HG03432 (cell line): ENCODE data around the gene POLQ.
"Not testable (repeated sequence)": the region's sequence is repeated elsewhere in the genome, so short reads cannot be mapped to it uniquely, and the experiment has no call there.

Source experiments
- ATAC-seq: cut with Tn5 transposase; IDR thresholded peaks from one replicate; pipeline ENCODE4 v1.9.1; 2021; ENCODE audit warnings: mild to moderate bottlenecking, moderate library complexity; ENCODE audit not compliant: unreplicated experiment

POLQ gene

GRCh38 chr3:121514496-121514895 lies 31.3 kb downstream of the POLQ start:
- no peak for ATAC-seq

GRCh38 chr3:121508389-121508788 lies 37.4 kb downstream of the POLQ start:
- ATAC-seq, result no peak

- no peak for ATAC-seq
These were observed 40.5 kb downstream of the POLQ start for GRCh38 chr3:121505256-121505655.

- no peak for ATAC-seq
These were observed 41.2 kb downstream of the POLQ start for GRCh38 chr3:121504618-121505017.

- ATAC-seq, result no peak
These were observed 49.0 kb downstream of the POLQ start for GRCh38 chr3:121496786-121497185.

- ATAC-seq, result no peak
These were observed 52.4 kb downstream of the POLQ start for GRCh38 chr3:121493431-121493830.

GRCh38 chr3:121491683-121492320 lies 54.0 kb downstream of the POLQ start:
- no peak for ATAC-seq

DNA sequence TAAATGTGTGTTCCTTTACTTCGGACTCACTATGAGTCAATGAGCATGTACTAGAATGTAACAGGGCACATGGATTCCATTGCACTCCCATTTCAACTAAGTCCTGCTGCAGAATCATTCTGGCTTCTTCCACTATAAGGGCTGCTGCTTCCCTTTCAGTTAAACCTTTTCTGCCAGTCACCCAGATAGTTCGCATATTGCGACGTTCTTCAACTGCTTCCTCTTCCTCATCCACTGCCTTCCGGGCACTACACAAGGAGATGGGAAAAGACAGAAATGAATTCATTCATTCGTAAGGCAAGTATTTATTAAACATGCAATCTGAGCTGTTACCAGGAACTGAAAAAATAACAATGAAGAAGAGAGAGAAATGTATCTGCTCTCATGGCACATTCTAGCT lies 55.6 kb downstream of the POLQ start:
- ATAC-seq, result no peak

DNA sequence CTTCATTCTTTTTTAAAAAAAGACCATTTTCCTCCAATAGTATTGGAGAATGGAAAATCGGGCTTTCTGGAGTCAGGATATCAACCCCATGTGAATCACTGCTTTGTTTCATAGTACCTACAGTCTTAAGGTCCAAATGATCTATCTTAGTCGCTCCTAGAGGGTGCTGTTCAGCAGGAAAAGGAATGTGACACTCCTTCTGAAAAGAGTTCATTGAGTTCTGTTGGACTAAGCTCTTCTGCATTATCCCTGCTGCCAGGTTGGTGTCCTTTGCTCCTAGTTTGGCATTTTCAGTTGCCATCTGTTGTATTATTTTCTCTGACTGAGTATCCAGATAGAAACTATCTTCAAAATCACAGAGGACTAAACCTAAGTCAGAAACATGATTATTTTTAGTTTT lies 57.2 kb downstream of the POLQ start:
- no peak for ATAC-seq

DNA sequence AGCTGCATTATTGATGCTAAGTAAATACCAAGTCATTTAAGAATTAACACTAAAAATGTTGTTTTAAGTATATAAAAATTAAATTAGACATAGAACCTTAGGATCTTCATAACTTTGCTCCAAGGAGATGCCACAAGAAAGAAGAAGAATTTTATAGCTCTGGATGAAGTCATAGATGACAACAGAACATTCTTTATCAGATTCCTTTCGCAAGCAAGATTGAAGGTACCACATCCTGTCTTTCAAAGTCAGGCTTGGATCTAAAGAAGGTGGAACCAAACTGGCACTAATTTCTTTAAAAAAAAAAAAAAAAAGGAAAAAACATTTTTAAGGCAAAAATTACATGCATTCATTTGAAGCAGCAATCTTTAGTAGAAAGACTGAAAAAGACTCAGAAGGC lies 62.5 kb downstream of the POLQ start:
- ATAC-seq, result no peak

DNA sequence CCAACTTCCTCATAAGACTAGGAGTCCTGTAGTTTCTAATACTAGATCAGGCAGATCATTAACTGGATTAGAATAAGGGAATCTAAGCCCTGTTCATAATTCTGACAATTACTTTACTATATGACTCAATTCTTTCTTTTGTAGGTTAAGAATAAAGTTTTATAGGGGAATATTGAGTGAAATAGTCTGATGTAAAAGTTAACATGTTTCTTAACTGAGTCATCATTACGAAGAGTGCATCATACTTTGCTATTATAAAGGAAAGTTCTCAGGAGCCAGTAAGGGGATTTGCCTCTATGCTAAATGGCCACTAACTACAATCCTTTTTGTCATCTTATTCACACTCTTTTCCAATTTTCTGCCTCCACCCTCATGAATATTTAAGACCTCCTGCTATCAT lies 63.1 kb downstream of the POLQ start:
- ATAC-seq, result no peak

GRCh38 chr3:121481106-121481880 lies 64.5 kb downstream of the POLQ start:
- no peak for ATAC-seq

GRCh38 chr3:121477589-121477988 lies 68.2 kb downstream of the POLQ start:
- ATAC-seq, result no peak

GRCh38 chr3:121473001-121473400 lies 72.8 kb downstream of the POLQ start:
- ATAC-seq, result no peak

DNA sequence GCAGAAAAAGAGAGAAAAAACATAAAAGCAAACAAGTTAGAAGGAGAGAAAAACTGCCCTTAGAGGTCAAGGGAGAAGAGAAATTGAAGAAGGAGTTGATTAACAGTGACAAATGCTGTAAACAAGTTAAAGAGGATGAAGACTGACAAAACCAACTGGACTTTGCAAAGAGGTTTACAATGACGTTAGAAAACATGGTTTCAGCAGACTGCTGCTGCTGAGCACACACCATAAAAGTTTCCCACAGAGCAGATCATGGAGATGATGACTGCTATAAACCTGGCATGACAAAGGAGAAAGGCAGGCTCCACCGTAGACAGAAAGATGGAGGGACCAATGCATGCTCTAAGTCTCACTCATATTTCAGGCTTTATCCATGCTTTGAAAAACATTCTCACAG lies 78.7 kb downstream of the POLQ start:
- ATAC-seq, result no peak

DNA sequence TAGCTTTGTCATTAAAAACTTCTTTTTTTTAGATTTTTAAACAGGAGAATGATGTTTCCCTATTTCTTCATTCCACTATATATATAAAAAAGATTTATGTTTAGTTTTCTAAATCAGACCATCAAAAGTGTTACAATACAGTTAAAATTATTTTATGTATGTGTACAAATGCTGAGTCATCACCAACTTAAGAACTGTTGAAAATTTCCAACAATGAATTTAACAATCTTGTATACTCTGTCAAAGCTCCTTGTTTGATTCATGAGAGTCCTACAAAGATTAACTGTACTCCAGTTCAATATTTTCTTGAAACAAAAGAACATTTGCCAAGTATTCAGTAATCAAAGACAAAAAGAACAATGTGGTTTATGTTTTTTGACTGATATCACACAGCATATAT lies 82.0 kb downstream of the POLQ start:
- ATAC-seq, result no peak

GRCh38 chr3:121462565-121462964 lies 83.2 kb downstream of the POLQ start:
- no peak for ATAC-seq

GRCh38 chr3:121451752-121452151 lies 94.0 kb downstream of the POLQ start:
- ATAC-seq, result not testable (repeated sequence)

GRCh38 chr3:121443456-121443855 lies 102.3 kb downstream of the POLQ start:
- no peak for ATAC-seq

- ATAC-seq, result no peak
These were observed 109.1 kb downstream of the POLQ start for GRCh38 chr3:121436641-121437040.

GRCh38 chr3:121436074-121436473 lies 109.7 kb downstream of the POLQ start:
- ATAC-seq, result no peak

DNA sequence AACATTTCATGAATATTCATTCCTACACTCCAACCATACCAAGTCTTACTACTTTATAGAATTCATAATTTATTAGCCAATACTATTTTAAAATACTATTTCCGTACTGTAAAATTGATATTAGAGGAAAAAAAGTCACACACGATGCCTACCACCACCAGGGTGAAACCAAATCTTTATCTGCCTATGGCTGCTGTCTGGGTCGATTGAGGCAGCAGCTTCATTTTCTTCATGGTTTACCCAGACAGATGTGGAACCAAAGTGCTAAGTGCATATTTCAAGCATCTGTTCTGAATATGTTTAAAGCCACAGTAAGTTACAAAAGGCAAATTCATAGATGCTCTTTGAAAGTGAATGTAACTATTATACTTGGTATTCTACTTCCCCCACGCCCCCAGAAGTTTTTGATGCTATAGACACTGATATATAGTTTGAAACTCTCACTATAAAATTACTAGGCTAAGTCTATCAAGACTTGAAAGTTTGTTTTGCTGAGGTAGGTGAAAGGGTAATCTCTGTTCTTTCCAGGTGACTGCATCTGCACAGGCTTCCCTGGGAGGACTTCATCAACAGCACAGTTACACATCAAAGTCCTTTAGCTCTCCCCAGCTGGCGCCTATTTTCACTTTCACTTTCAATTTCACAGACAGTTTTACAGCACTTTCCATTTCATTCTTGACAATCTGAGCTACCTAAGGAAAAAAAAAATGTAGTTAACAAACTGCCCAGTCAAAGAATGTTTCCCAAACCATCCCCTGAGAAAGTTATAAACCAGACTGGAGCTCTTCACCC lies 113.9 kb downstream of the POLQ start:
- ATAC-seq, result peak; percentile 98
